Measurements from ENCODE around the gene TAF12. TPM values are rescaled to one million over a fixed set of nuclear protein-coding genes. Genes with fewer than 3 reads are reported as not detected.
"Not testable (repeated sequence)": the region's sequence is repeated elsewhere in the genome, so short reads cannot be mapped to it uniquely, and the experiment has no call there.

TAF12 gene, protein sequence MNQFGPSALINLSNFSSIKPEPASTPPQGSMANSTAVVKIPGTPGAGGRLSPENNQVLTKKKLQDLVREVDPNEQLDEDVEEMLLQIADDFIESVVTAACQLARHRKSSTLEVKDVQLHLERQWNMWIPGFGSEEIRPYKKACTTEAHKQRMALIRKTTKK
- total RNA-seq (ENCODE audit: unreplicated experiment) = 17.0 TPM
- long read RNA-seq, transcript TAF12-202 (6 exons, 1,334 nt) = major isoform, 14 of 16 reads
- long read RNA-seq, partial matches to known transcripts = 0 of 16 reads
- long read RNA-seq, other reads (novel, unspliced or antisense) = 2 of 16 reads

DNA sequence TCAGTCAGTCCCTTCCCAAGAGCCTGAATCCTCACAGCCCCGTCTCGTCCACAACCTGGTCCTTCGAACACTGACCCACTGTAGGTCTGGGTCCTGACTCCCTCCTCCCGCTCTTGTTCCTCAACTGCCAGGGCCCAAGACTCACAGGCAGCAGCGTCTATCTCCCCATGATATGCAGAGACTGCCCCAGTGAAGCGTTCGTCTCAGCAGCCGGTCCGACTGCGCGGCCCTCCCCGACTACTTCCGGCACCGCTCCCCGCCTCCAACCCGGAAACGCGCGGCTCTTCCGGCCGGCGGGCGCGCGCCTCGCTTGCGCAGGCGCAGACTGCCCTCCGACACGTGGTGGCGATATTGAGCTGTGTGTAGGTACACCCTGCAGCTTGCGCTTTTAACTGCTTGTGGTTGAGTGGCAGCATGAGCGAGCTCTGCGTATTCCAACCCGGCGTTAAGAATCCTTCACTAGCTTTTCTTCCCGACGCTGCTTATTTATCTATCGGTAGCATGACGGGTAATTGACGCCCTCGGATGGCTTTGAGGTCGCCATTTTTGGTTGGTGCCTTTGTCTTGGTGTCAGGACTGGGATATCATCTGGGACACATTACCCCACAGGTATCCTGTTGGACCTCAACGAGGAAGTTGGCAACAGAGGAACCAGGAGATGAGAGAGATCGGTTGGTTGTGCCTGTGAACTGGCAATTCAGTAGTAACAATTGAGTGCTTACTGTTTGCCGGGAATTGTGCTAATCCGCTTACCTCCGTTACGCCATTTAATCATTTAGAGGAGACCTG lies at the start of gene TAF12:
Gene TAF12, minus strand, starts transcription at position 221 of the 789 bp plus-strand sequence. CDS start 20,986 bp downstream, outside the sequence.
- peak within 1 kb of the TSS; percentile 98 for H3K27ac Mint-ChIP-seq (ENCODE audit: unreplicated experiment)
- H3K4me1 Mint-ChIP-seq (ENCODE audit: unreplicated experiment) = peaks cover 22% of the 10 kb centered on the region
- peaks cover 13% of the 10 kb centered on the region for H3K27me3 Mint-ChIP-seq (ENCODE audit: unreplicated experiment)
- H3K9me3 Mint-ChIP-seq (ENCODE audit: unreplicated experiment) = no peaks in the 10 kb centered on the region
- peak within 1 kb of the TSS; percentile 100 for H3K4me3 Mint-ChIP-seq (ENCODE audit: unreplicated experiment)
- H3K36me3 Mint-ChIP-seq (ENCODE audit: low read depth, unreplicated experiment) = peaks cover 4% of the 10 kb centered on the region
- TF ChIP-seq, protein P1, sequence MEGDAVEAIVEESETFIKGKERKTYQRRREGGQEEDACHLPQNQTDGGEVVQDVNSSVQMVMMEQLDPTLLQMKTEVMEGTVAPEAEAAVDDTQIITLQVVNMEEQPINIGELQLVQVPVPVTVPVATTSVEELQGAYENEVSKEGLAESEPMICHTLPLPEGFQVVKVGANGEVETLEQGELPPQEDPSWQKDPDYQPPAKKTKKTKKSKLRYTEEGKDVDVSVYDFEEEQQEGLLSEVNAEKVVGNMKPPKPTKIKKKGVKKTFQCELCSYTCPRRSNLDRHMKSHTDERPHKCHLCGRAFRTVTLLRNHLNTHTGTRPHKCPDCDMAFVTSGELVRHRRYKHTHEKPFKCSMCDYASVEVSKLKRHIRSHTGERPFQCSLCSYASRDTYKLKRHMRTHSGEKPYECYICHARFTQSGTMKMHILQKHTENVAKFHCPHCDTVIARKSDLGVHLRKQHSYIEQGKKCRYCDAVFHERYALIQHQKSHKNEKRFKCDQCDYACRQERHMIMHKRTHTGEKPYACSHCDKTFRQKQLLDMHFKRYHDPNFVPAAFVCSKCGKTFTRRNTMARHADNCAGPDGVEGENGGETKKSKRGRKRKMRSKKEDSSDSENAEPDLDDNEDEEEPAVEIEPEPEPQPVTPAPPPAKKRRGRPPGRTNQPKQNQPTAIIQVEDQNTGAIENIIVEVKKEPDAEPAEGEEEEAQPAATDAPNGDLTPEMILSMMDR (IDR thresholded peaks at IDR 0.05; ENCODE audit: unreplicated experiment) = no peak
- peak; percentile 93 for DNase-seq (ENCODE audit: low spot score)

DNA sequence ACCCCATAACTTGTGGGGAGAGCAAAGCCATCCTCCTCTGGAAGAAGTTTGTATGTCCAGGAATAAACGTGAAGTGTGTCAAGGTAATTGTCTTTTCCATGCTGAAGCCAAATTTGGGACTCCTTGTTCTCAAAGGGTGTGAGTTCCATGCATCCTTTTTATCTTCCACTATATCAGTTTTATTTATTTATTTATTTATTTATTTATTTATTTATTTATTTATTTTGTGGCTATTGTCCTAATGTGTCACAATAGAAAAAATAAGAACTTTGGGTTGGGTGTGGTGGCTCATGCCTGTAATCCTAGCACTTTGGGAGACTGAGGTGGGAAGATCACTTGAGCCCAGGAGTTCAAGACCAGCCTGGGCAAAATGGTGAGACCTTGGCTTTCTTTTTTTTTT lies 48.8 kb upstream of the TAF12 start:
- not testable (repeated sequence) for H3K27me3 Mint-ChIP-seq (ENCODE audit: unreplicated experiment); H3K4me1 Mint-ChIP-seq (ENCODE audit: unreplicated experiment); DNase-seq (ENCODE audit: low spot score); H3K27ac Mint-ChIP-seq (ENCODE audit: unreplicated experiment); H3K9me3 Mint-ChIP-seq (ENCODE audit: unreplicated experiment); H3K4me3 Mint-ChIP-seq (ENCODE audit: unreplicated experiment)
- peaks cover 16% of the 10 kb centered on the region for H3K36me3 Mint-ChIP-seq (ENCODE audit: low read depth, unreplicated experiment)

GRCh38 chr1:28684937-28685336 lies 42.1 kb upstream of the TAF12 start:
- H3K4me1 Mint-ChIP-seq (ENCODE audit: unreplicated experiment) = no peaks in the 10 kb centered on the region
- no peak overlapping the region for H3K4me3 Mint-ChIP-seq (ENCODE audit: unreplicated experiment)
- no peak overlapping the region for H3K27ac Mint-ChIP-seq (ENCODE audit: unreplicated experiment)
- H3K36me3 Mint-ChIP-seq (ENCODE audit: low read depth, unreplicated experiment) = peaks cover 17% of the 10 kb centered on the region
- no peaks in the 10 kb centered on the region for H3K27me3 Mint-ChIP-seq (ENCODE audit: unreplicated experiment)
- TF ChIP-seq, protein P1 (IDR thresholded peaks at IDR 0.05; ENCODE audit: unreplicated experiment) = no peak
- no peak for DNase-seq (ENCODE audit: low spot score)
- no peaks in the 10 kb centered on the region for H3K9me3 Mint-ChIP-seq (ENCODE audit: unreplicated experiment)

- Mint-ChIP-seq H3K27ac (ENCODE audit: unreplicated experiment) (no peak overlapping the region), H3K27me3 (ENCODE audit: unreplicated experiment) (no peaks in the 10 kb centered on the region), H3K4me3 (ENCODE audit: unreplicated experiment) (no peak overlapping the region), H3K36me3 (ENCODE audit: low read depth, unreplicated experiment) (peaks cover 12% of the 10 kb centered on the region), H3K9me3 (ENCODE audit: unreplicated experiment) (no peaks in the 10 kb centered on the region), H3K4me1 (ENCODE audit: unreplicated experiment) (no peaks in the 10 kb centered on the region)
- DNase-seq (ENCODE audit: low spot score) = no peak
- TF ChIP-seq, protein P1 (IDR thresholded peaks at IDR 0.05; ENCODE audit: unreplicated experiment) = no peak
These were observed 40.0 kb upstream of the TAF12 start for GRCh38 chr1:28682840-28683239.

- no peak for DNase-seq (ENCODE audit: low spot score)
- peaks cover 6% of the 10 kb centered on the region for H3K36me3 Mint-ChIP-seq (ENCODE audit: low read depth, unreplicated experiment)
- H3K27ac Mint-ChIP-seq (ENCODE audit: unreplicated experiment) = no peak overlapping the region
- H3K9me3 Mint-ChIP-seq (ENCODE audit: unreplicated experiment) = no peaks in the 10 kb centered on the region
- TF ChIP-seq, protein P1 (IDR thresholded peaks at IDR 0.05; ENCODE audit: unreplicated experiment) = no peak
- no peak overlapping the region for H3K4me3 Mint-ChIP-seq (ENCODE audit: unreplicated experiment)
- H3K27me3 Mint-ChIP-seq (ENCODE audit: unreplicated experiment) = no peaks in the 10 kb centered on the region
- H3K4me1 Mint-ChIP-seq (ENCODE audit: unreplicated experiment) = no peaks in the 10 kb centered on the region
These were observed 37.3 kb upstream of the TAF12 start for GRCh38 chr1:28680151-28680550.
